Activated CD4-positive, alpha-beta T cell treated with anti-CD3 and anti-CD28 coated beads, Interleukin-2, amount 10 ng/mL, durations not matched to agents 24 days and 14 days (primary cell): Measurements from ENCODE around the gene ASXL3. TPM values are rescaled to one million over a fixed set of nuclear protein-coding genes. Genes with fewer than 3 reads are reported as not detected.

Experiments
- total RNA-seq: library from RNA; stranded (reverse); gene quantifications from 2 replicates; pipeline ENCODE4 v1.2.3, GENCODE V29; 2022

ASXL3 gene
- total RNA-seq, 1 donor from 2014 or later = not detected

Other genes with a start within 250 kb of the ASXL3 start
- not detected in 2 replicates for gene CCDC178, start 137.5 kb upstream of the ASXL3 start, total RNA-seq